ENCODE results near the gene SLIT3.

SLIT3 gene

GRCh38 chr5:169101966-169102365, 199.0 kb downstream of the SLIT3 start:
- DNase-seq (ENCODE audit: low read depth): no peak
- no peak overlapping the region for H3K4me3 ChIP-seq (ENCODE audit: low read depth, low read length)
- TF ChIP-seq CTCF (IDR thresholded peaks at IDR 0.05; ENCODE audit: insufficient read depth, low read depth, low read length, missing control alignments): no peak

- no peak for TF ChIP-seq CTCF (IDR thresholded peaks at IDR 0.05; ENCODE audit: insufficient read depth, low read depth, low read length, missing control alignments)
- H3K4me3 ChIP-seq (ENCODE audit: low read depth, low read length): no peak overlapping the region
- DNase-seq (ENCODE audit: low read depth): no peak
These were observed 200.2 kb downstream of the SLIT3 start for GRCh38 chr5:169100735-169101075.

GRCh38 chr5:169099801-169100734, 200.9 kb downstream of the SLIT3 start:
- TF ChIP-seq CTCF (IDR thresholded peaks at IDR 0.05; ENCODE audit: insufficient read depth, low read depth, low read length, missing control alignments): no peak
- no peak for DNase-seq (ENCODE audit: low read depth)
- H3K4me3 ChIP-seq (ENCODE audit: low read depth, low read length): no peak overlapping the region

- no peak for DNase-seq (ENCODE audit: low read depth)
- no peak overlapping the region for H3K4me3 ChIP-seq (ENCODE audit: low read depth, low read length)
- TF ChIP-seq CTCF (IDR thresholded peaks at IDR 0.05; ENCODE audit: insufficient read depth, low read depth, low read length, missing control alignments): no peak
These were observed 202.4 kb downstream of the SLIT3 start for GRCh38 chr5:169098331-169099121.

- H3K4me3 ChIP-seq (ENCODE audit: low read depth, low read length): no peak overlapping the region
- TF ChIP-seq CTCF (IDR thresholded peaks at IDR 0.05; ENCODE audit: insufficient read depth, low read depth, low read length, missing control alignments): no peak
- no peak for DNase-seq (ENCODE audit: low read depth)
These were observed 203.3 kb downstream of the SLIT3 start for GRCh38 chr5:169097374-169098326.

- no peak for TF ChIP-seq CTCF (IDR thresholded peaks at IDR 0.05; ENCODE audit: insufficient read depth, low read depth, low read length, missing control alignments)
- no peak for DNase-seq (ENCODE audit: low read depth)
- H3K4me3 ChIP-seq (ENCODE audit: low read depth, low read length): no peak overlapping the region
These were observed 205.0 kb downstream of the SLIT3 start for GRCh38 chr5:169095976-169096375.

Measured in GM12865 (cell line).